GM21723 (cell line): ENCODE data around the gene AGPAT4.
"Not testable (repeated sequence)": the region's sequence is repeated elsewhere in the genome, so short reads cannot be mapped to it uniquely, and the experiment has no call there.

Experiments used
- ATAC-seq: cut with Tn5 transposase; IDR thresholded peaks from one replicate; pipeline ENCODE4 v1.9.1; 2021; ENCODE audit warnings: mild to moderate bottlenecking, moderate library complexity; ENCODE audit not compliant: unreplicated experiment

AGPAT4 gene

GRCh38 chr6:161123319-161123718 lies 150.5 kb downstream of the AGPAT4 start:
- not testable (repeated sequence) for ATAC-seq

DNA sequence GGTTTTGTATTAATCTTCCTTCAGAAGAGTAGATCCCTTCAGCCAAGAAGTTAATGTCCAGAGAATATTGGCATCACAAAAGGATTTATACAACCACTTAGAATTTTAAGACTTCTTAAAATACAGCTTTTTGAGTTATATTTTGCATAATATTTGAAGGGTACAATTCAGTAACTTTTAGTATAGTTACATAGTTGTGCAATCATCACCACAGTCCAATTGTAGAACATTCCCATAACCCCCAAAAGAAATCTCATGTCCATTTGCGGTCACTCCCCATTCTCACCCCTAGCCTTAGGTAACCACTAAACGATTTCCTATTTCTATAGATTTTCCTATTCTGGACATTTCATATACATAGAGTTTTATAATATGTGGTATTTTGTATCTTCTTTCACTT lies 155.9 kb downstream of the AGPAT4 start:
- no peak for ATAC-seq

- ATAC-seq: no peak
These were observed 156.6 kb downstream of the AGPAT4 start for GRCh38 chr6:161117308-161117707.

DNA sequence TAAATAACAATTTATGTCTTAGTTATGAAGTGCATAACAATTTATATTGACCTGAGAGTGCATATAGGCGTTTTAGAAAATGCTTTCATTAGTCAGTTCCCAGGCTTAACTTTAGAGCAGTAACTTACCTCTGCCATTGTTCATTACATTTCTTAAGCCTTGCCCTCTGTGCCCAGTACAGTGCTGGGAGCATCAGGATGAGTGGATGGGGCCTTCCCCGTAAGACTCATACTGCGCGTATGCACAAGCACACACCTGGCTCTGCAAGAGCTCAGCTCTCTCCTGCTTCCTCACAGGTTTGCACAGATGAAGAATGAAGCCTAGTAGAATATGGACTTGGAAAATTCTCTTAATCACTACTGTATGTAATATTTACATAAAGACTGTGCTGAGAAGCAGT lies 157.3 kb downstream of the AGPAT4 start:
- no peak for ATAC-seq

GRCh38 chr6:161115468-161115867 lies 158.4 kb downstream of the AGPAT4 start:
- ATAC-seq: no peak

GRCh38 chr6:161111261-161111660 lies 162.6 kb downstream of the AGPAT4 start:
- ATAC-seq: no peak

DNA sequence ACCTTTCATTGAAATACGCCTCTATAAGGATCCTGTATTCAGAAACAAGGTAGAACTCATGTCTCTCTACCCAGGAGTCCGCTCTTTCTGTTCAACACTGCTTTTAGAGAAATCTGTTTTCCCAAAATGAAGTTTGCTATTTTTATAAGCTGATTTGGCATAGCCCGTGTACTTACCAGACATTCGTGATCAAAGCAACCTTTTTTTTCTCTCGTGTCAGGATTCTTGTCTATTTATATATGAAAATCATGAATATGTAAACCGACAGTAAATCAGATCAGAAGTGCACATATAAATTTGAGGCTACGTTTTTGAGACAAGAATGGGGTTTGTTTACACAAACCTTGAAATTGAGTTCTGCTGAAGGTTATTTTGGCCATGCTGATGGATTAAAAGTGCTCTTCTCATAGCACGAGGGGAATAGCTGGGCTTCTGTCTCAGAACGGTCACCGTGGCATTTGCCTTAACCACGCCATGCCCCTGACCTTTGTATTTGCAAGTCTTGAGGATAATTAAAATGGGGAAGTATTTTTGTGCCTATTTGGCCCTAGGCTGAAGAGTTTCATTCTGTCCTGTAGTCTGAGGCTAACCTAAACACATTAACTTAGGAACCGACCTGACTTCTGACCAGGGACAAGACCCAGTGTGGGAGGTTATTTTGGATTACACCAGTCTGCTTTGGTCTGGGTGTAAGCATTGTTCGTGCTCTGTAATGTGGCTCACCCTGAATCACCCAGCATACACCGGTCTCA lies 163.7 kb downstream of the AGPAT4 start:
- ATAC-seq: no peak

GRCh38 chr6:161109366-161109765 lies 164.5 kb downstream of the AGPAT4 start:
- no peak for ATAC-seq

- no peak for ATAC-seq
These were observed 164.9 kb downstream of the AGPAT4 start for GRCh38 chr6:161108916-161109315.

- ATAC-seq: no peak
These were observed 165.8 kb downstream of the AGPAT4 start for GRCh38 chr6:161107779-161108730.

DNA sequence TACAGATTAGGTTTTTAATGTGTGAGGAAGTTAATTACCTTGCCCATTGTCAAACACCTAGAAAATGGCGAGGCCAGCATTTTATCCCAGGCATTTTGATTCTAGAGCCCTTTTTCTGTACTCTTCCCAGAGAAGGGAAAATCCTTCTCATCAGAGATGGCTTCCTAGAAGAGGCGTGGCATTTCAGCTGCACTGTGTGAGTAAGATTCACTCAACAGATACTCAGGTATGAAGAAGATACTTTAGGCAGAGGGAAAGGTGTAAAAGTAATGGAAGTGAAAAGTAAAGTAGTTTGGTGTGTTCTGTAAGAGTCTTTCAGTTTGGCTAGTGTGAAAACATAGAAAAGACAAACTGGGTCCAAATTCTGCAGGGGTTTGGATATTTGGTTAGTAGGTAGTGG lies 168.5 kb downstream of the AGPAT4 start:
- ATAC-seq: no peak

GRCh38 chr6:161104966-161105365 lies 168.9 kb downstream of the AGPAT4 start:
- ATAC-seq: no peak

DNA sequence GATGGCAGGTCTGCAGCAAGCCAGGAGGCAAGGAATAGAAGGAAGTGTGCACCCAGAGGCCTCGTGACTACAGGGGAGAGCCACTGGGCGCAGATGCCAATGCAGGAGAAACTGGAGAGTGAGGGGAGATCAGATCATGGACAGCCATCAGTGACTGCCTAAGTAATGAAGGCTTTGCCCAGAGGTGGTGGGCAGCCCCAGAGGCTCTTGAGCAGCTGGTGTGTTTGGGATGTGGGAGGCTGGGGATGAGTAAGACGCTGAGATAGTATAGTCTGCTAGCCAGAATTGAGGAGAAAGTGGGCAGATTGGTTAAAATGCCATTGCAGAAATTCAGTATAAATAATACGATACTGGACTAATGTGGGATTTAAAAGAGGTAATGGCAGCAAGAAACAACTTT lies 170.4 kb downstream of the AGPAT4 start:
- ATAC-seq: no peak

DNA sequence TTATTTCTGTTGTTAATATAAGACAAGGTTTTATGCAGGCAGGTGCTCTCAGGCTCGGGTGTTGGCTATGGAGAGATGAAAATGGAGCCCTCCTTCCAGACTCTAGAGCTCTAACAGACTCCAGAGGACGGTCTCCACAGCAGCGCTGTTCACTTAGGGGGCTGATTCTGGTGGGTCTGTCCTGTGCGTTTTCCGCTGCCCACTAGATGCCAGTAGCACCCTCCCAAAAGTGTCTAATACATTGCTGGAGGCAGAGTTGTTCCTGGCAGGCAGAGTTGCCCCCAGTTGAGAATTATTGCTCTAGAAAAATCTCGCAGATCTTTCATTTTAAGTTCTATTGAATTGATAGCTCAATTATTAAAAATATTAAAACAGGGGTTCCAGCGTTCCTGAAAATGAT lies 172.3 kb downstream of the AGPAT4 start:
- no peak for ATAC-seq

DNA sequence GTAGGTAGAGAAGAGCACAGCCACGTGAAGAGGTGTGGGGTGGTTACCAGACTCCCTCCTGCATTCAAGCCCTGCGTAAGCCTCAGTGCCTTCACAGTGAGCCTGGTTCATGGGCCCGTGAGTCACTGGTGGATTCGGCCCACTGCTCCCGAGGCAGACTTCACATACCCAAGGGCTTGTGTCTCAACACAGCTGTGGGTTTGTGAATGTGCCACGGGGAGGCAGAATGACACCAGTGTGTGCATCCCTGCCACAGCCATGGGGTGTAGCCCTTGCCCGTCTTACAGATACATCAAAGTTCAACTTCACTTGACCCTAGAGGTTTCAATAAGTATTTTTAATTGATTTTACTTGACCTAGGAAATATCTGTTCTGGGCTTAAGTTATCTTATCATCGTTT lies 173.8 kb downstream of the AGPAT4 start:
- ATAC-seq: no peak

DNA sequence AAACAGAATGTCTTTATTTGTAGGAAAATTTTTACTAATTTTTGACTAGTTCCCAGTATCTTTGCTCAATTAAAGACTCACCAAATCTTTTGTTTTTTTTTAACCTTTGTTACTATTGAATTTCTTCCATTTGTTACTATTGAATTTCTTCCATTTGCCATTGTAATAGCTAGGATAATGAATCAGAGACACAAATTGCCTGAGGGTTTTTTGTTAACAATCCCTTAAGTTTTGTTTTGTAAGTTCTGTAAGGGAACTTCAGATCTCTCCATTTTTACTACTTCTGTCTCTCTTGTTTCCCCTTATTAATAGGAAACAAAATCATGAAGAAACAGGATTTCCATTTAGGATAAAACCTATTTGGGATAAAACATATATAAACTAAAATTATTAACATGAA lies 177.9 kb downstream of the AGPAT4 start:
- no peak for ATAC-seq

DNA sequence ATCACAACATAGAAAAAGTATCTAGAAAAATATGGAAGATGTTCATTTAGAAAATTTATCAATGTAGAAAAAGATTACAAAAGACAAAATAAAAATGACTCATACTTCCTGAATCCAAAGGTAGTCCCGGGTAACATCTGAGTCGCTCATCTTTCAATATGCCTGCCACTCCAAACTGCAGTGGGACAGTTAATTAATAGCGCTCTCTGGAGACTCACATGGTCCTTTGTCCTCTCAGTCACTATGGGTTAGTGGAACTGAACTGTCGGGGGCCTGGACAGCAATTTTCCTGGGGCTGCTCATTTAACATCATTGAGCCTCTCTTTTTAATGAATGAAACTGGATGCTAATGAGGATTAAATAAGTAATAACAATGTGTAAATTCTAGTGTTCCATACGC lies 178.9 kb downstream of the AGPAT4 start:
- no peak for ATAC-seq

DNA sequence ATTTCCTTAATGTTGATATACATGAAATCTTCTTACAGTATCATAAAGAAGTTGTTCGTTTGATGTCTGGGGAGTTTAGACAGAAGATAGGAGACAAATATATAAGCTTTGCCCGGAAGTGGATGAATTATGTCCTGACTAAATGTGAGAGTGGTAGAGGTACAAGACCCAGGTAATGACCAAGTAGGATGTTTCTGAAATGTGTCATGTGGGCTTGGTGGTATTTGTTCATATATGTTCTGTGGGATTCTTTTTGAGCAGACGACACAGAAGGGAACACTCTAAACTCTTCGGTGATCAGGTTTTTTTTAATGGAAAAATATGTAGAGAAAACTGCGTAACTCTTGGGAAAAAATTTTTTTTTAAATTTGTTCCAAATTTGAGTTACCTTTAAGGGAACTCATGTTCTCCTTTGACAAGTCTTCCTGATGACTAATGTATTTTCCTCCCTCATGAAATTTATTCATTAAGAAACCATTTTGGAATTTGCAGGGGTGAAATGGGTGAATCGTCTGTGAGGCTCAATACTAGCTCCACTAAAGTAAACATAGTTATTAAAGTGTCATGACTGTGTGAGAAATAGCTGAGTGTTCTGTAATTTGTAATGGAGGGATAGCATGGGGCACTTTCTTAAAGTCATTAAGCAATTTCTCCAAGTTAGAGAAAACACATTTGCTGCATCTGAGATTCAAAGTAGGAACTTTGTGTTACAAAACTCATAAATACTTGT lies 181.7 kb downstream of the AGPAT4 start:
- ATAC-seq: no peak

GRCh38 chr6:161091151-161091550 lies 182.7 kb downstream of the AGPAT4 start:
- no peak for ATAC-seq

DNA sequence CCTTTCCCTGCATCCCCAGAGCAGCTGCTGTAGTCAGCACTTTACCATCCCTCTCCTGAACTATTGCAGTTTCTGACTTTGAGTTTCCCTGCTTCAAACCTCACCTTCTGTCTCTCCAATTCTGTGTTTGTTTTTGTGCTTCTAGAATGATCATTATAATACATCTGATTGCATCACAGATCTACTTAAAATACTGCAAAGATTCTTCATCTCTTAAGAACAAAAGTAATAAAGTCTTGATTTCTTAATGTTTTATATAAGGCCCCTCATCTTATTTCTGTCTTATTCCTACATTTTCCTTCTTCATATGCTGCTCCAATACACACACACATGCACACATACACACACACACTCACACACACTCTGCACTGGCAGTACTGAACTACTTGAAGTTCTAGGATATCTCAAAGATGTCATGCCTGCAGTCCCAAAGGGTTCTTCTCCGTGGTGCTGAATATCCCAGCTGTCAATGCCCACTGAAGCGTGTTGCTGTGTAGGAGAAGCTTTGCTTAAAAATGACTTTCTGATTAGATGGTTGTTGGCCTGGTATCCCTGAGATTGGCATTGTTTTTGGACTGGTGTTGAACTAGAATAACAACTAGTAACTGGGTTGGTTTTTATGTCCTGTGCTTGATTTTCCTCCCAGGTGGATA lies 185.1 kb downstream of the AGPAT4 start:
- no peak for ATAC-seq

- peak; percentile 82 for ATAC-seq
These were observed 188.6 kb downstream of the AGPAT4 start for GRCh38 chr6:161085246-161085645.
